CD4-positive, alpha-beta T cell treated with Interleukin-10 for 1 hour (primary cell): ENCODE measurements around the gene RNF146.
"Not testable (repeated sequence)": the region's sequence is repeated elsewhere in the genome, so short reads cannot be mapped to it uniquely, and the experiment has no call there.

ENCODE experiments used
- DNase-seq: peaks from one replicate; pipeline ENCODE4 v3.0.0-alpha.2; 2020

RNF146 gene

GRCh38 chr6:127289934-127290333 is 23.3 kb downstream of the RNF146 start:
- DNase-seq: no peak

- DNase-seq: no peak
Observed at GRCh38 chr6:127290391-127291265, 24.0 kb downstream of the RNF146 start.

DNA sequence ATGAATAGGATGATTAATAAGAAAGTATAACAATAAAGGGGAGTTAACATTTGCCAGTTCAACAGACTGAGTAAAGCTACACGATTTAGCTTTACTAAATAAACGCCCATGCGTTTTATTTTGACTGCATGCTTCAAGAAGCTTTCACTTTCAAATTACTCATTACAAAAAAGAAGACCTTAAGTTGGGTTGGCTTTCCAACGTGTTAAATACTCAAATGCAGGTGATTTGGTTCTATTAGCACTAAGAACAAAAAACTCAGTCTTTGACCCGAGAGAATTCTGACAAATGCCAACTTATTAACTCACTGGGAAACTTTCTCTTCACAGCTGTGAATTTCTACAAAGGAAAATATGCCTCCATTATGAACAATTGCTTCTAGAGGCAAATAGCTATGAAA is 24.8 kb downstream of the RNF146 start:
- DNase-seq: no peak

DNA sequence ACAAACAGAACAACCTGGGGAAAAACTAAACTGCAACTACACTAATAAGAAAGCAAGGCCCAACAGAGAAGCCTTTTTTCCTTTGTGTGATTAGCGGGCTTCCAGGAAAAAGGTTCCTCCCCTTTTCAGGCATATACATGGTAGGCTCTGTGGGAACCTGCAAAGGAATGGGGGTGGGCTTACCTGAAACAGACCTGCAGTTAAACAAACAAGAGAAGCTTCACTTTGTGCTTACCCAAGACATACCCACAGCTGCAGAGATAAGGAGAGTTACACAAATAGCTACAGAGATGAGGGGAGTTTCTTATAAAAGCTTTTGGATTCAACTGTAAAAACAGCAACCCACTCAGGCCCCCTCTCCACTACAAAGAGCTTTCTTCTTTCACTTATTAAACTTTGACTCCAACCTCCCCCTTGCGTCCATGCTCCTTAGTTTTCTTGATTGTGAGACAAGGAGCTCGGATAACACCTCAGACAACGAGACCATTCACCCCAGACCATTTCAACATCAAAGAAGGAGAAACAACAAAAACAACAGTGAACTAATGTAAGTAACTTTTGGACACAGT is 30.9 kb downstream of the RNF146 start:
- no peak for DNase-seq

DNA sequence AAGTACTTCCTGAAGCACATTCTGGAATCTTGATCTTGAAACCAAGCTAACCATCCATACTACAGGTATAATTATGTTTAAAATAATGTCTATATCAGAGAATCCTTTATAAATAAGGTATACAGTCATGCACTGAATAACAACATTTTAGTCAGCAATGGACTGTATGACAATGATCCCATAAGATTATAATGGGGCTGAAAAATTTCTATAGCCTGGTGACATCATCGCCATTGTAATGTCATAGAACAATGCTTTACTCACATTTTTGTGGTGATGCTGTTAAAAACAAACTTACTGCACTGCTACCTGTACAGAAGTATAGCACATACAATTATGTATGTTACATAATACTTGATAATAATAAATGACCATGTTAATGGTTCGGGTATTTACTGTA is 31.8 kb downstream of the RNF146 start:
- no peak for DNase-seq

DNA sequence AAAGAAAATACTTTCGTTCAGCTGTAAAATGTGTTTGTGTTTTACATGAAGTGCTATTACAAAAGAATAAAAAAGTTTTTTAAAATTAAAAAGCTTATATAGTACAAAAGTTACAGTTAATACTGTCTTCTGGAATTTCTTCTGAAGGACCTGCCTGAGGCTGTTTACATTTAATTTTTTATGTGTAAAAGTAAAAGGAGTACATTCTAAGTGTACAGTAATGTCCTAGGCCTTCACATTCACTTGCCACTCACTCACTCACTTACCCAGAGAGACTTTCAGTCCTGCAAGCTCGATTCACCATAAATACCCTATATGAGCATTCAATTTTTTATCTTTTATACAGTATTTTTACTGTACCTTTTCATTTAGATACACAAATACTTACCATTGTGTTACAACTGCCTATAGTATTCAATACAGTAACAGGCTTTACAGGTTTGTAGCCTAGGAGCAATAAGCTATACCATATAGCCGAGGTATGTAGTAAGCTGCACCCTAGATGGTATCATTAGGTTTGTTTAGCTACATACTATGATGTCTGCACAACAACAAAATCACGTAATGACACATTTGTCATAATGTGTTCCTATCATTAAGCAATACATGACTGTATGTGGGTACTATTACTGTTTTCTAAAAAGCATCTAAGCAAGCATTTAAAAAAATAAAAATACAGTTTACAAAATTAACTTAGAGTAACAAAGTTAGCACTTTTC is 33.0 kb downstream of the RNF146 start:
- no peak for DNase-seq

DNA sequence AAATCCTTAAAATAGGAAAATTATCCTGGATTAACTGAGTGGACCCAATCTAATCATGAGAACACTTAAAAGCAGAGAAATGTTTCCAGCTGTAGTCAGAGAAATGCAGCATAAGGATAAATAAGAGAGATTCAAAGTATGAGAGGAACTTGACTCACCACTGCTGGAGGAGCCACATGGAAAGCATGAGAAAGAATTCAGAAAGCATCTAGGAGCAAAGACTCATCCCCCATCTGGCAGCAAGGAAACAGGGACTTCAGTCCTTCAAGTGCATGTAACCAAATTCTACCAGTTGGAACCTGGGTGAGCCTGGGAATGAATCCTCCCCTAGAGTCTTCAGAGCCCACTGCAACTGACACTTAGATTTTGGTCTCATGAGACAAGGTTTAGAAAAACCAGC is 33.7 kb downstream of the RNF146 start:
- DNase-seq: no peak

DNA sequence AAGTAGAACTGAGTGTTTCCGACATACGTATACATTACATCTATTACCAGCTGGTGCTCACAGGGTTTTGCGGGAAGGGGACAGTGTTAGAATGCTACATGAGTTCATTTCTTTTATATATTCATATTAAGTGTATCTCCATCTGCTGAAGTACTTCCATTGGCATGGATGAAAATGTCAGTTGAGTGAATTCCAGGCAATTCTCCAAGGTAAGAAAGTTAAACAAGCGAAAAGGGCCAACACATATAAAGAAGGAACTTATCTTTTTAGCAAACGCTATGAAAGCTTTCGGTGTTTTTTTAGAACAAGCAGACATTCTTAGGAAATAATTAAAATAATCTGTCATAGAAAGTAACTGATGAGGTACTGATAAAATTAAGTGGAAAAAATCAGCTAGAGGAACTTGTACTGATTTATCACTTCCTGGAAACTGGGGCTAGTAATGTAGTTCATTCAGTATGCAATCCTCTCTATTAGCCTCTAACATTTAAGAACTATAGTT is 34.6 kb downstream of the RNF146 start:
- no peak for DNase-seq

GRCh38 chr6:127302728-127303660 is 36.3 kb downstream of the RNF146 start:
- DNase-seq: peak; percentile 75

DNA sequence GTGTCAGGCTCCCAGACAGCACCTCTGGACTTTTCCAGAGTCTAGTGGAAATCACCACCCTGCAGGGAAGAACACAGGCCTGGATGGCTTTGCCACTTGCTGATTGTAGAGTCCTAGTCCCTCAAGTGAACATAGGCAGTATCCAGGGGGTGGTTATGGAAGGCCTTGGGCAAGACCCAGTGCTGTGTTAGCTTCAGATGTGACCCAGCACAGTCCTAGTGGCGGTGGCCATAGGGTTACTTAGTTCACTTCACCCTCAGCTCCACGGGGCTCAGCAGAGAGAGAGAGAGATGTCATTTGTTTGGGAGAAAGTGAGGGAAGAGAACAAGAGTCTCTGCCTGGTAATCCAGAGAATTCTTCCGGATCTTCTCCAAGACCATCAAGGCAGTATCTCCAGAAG is 37.3 kb downstream of the RNF146 start:
- DNase-seq: no peak

DNA sequence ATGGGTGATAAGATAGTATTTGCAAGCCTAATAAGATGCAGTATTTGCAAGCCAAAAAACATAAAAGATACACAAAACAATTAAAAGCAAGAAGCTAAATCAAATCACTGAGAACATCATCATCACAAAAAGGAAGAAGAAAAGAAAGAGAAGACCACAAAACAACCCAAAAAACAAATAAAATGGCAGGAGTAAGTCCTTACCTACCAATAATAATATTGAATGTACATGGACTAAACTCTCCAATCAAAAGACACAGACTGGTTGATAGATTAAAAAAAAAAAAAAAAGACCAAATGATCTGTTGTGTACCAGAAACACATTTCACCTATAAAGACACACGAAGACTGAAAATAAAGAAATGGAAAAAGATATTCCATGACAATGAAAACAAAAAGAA is 39.1 kb downstream of the RNF146 start:
- DNase-seq: no peak

DNA sequence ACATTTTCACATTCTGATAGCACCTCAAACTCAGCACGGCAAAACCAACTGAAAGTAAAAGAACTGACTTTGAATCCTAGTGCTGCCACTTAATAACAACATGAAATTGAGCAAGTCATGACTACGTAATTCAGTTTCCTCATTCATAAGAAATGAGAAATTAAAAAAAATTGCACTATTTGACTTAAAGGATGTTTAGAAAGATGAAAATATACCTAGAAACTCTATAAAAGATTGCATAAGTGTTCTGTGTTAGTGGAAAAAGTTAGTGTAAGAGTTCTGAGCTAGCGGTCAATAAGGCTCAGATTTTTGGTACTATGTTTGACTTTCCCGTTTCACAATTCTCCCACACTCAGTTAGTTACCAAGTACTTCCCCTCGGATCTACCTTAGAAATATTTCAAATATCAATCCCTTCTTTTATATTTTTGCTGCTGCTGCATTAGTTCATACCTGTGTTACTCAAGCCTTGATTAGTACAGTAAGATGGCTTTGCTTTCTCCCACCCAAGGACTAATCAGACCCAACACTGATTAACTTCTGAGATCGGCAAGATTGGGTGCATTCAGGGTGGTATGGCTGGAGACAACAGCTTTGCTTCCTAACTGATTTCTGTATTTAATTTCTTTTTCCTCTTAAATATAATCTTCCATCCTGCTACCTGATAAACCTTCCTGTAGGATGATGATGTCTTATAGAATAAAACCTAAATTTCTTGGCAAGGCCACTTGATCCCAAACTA is 50.9 kb downstream of the RNF146 start:
- no peak for DNase-seq

- no peak for DNase-seq
Observed at GRCh38 chr6:127319686-127320085, 53.0 kb downstream of the RNF146 start.

GRCh38 chr6:127328043-127328609 is 61.5 kb downstream of the RNF146 start:
- no peak for DNase-seq

DNA sequence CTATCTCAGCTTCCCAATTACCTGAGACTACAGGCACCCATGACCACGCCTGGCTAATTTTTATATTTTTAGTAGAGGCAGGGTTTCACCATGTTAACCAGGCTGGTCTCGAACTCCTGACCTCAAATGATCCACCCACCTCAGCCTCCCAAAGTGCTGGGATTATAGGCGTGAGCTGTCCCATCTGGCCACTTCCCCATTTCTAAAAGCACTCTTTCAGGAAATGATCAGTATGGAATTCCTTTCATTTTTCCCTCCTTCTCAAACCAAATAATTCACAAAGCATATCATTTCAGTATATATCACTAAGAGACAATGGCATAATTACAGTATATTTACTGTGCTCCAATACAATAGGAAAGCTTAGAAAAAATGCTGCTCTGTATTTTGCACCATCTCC is 64.6 kb downstream of the RNF146 start:
- DNase-seq: not testable (repeated sequence)

GRCh38 chr6:127332383-127332961 is 65.8 kb downstream of the RNF146 start:
- DNase-seq: no peak
